GM12878 (cell line): ENCODE measurements around the gene TPK1. TPM values are rescaled to one million over a fixed set of nuclear protein-coding genes. Genes with fewer than 3 reads are reported as not detected.

Experiments
- ATAC-seq: fragments of 200-7000 bp; cut with Tn5 transposase; 3 replicates; pipeline ENCODE4 v1.9.1; 2020; ENCODE audit warnings: mild to moderate bottlenecking, moderate library complexity
- BruUV-seq: library from RNA; stranded (reverse); fragments of 400-500 nt; replicated peaks from 2 replicates; lab custom pipeline; 2021; lab: Mats Ljungman, UMichigan
- CTCF ChIA-PET: fragments of 300-600 bp; sonication (Branson Sonifier 250); formaldehyde crosslinking; extraction: SDS; loops from one replicate; lab custom pipeline; 2021; ENCODE audit warnings: inconsistent platforms; lab: Yijun Ruan, JAX
- POLR2A ChIA-PET: fragments of 350-600 bp; formaldehyde crosslinking; extraction: SDS; loops from one replicate; lab custom pipeline; 2021; ENCODE audit warnings: inconsistent platforms; lab: Charles Lee
- RAD21 ChIA-PET: fragments of 300-600 bp; sonication (Branson Sonifier 250); formaldehyde crosslinking; loops from one replicate; lab custom pipeline; 2023; ENCODE audit warnings: antibody characterized with exemption; ENCODE audit not compliant: unreplicated experiment; lab: Charles Lee
- SMC1A ChIA-PET: fragments of 300-600 bp; sonication (Branson Sonifier 250); formaldehyde crosslinking; loops from one replicate; lab custom pipeline; 2023; ENCODE audit not compliant: unreplicated experiment, uncharacterized antibody; lab: Charles Lee
- DNase-seq: peaks from one replicate; pipeline ENCODE4 v3.0.0-alpha.2; 2011; ENCODE audit warnings: low read depth, low spot score
- FAIRE-seq: peaks from 3 replicates; lab custom pipeline; 2011; peaks lifted over from hg19 to GRCh38; lab: Jason Lieb, UNC
- H2AFZ ChIP-seq: 2 replicates; pipeline ENCODE4 v1.6.0; 2011; ENCODE audit warnings: low read depth, low read length, control low read depth; ENCODE audit not compliant: control insufficient read depth
- H3K27ac ChIP-seq: 2 replicates; pipeline ENCODE4 v1.5.1; 2011; ENCODE audit warnings: control low read depth; ENCODE audit not compliant: control insufficient read depth, insufficient read depth
- H3K27me3 ChIP-seq, 2 experiments: replicated peaks in 1 of 2; 2 replicates each; pipeline versions ENCODE4 v1.6.0 to v1.6.1; 2011; ENCODE audit warnings: low read length in 1 of 2; ENCODE audit not compliant: control insufficient read depth in 2 of 2, insufficient read depth in 2 of 2
- H3K36me3 ChIP-seq, 2 experiments: 2 replicates each; pipeline ENCODE4 v1.5.1; 2011; ENCODE audit warnings: low read length in 1 of 2; ENCODE audit not compliant: control insufficient read depth in 2 of 2, insufficient read depth in 2 of 2
- H3K4me1 ChIP-seq: 2 replicates; pipeline ENCODE4 v1.6.1; 2011; ENCODE audit warnings: mild to moderate bottlenecking, low read length, moderate library complexity, mixed read lengths; ENCODE audit not compliant: control insufficient read depth, insufficient read depth
- H3K4me2 ChIP-seq: 2 replicates; pipeline ENCODE4 v1.6.0; 2011; ENCODE audit warnings: control low read depth; ENCODE audit not compliant: control insufficient read depth, insufficient read depth
- H3K4me3 ChIP-seq: fragments of 200-600 bp; sonication (generic); 2 replicates; pipeline ENCODE4 v1.5.1; 2016
- H3K79me2 ChIP-seq: 2 replicates; pipeline ENCODE4 v1.6.0; 2011; ENCODE audit warnings: low read length; ENCODE audit not compliant: control insufficient read depth, insufficient read depth
- H3K9ac ChIP-seq: 2 replicates; pipeline ENCODE4 v1.8.0; 2011; ENCODE audit warnings: low read length, control low read depth, mixed read lengths; ENCODE audit not compliant: control insufficient read depth, insufficient read depth
- H3K9me3 ChIP-seq: replicated peaks from 3 replicates; pipeline ENCODE4 v1.5.1; 2011; ENCODE audit warnings: mild to moderate bottlenecking, low read length; ENCODE audit not compliant: control insufficient read depth, insufficient read depth
- H4K20me1 ChIP-seq: 2 replicates; pipeline ENCODE4 v1.6.0; 2011; ENCODE audit not compliant: control insufficient read depth, insufficient read depth
- BRCA1 ChIP-seq: IDR thresholded peaks from 2 replicates; pipeline ENCODE4 v1.6.1; 2011; ENCODE audit warnings: low read depth, low read length, improper control_type of control experiment
- CHD1 ChIP-seq: IDR thresholded peaks from 2 replicates; pipeline ENCODE4 v1.6.1; 2012; ENCODE audit warnings: low read depth, low read length, improper control_type of control experiment
- DPF2 ChIP-seq: fragments of 450-650 bp; IDR thresholded peaks from 2 replicates; pipeline ENCODE4 v1.6.1; 2017; ENCODE audit warnings: mild to moderate bottlenecking
- FOXK2 ChIP-seq: fragments of 450-650 bp; IDR thresholded peaks from 2 replicates; pipeline ENCODE4 v1.6.1; 2017; ENCODE audit warnings: mild to moderate bottlenecking, moderate library complexity
- GABPA ChIP-seq: IDR thresholded peaks from 2 replicates; pipeline ENCODE4 v1.6.1; 2014; ENCODE audit warnings: antibody characterized with exemption, low read depth, mild to moderate bottlenecking, inconsistent platforms
- IKZF2 ChIP-seq, 2 experiments: fragments of 450-650 bp; IDR thresholded peaks; 2 replicates each; pipeline ENCODE4 v1.6.1; 2017; ENCODE audit warnings: mild to moderate bottlenecking in 2 of 2, moderate library complexity in 2 of 2
- KAT2A ChIP-seq: conservative IDR thresholded peaks from 2 replicates; pipeline ENCODE4 v1.6.1; 2011; ENCODE audit warnings: low read depth, low read length; ENCODE audit not compliant: control insufficient read depth
- MYB ChIP-seq: fragments of 150-350 bp; IDR thresholded peaks from 2 replicates; pipeline ENCODE4 v1.6.1; 2014; ENCODE audit warnings: mild to moderate bottlenecking, low read depth, low read length, borderline replicate concordance
- NFIC ChIP-seq: IDR thresholded peaks from 2 replicates; pipeline ENCODE4 v1.6.1; 2012; ENCODE audit warnings: low read depth, mild to moderate bottlenecking, inconsistent platforms, low read length, moderate library complexity
- NFYA ChIP-seq: IDR thresholded peaks from 2 replicates; pipeline ENCODE4 v1.6.1; 2011; ENCODE audit warnings: low read depth, mild to moderate bottlenecking, low read length, improper control_type of control experiment, borderline replicate concordance
- POU2F2 ChIP-seq: IDR thresholded peaks from 3 replicates; pipeline ENCODE4 v1.6.1; 2011; ENCODE audit warnings: low read depth, mild to moderate bottlenecking, low read length, borderline replicate concordance
- RB1 ChIP-seq: fragments of 450-650 bp; formaldehyde crosslinking; IDR thresholded peaks from 2 replicates; pipeline ENCODE4 v1.6.1; 2017; ENCODE audit warnings: mild to moderate bottlenecking, borderline replicate concordance
- RCOR1 ChIP-seq: conservative IDR thresholded peaks from 2 replicates; pipeline ENCODE4 v1.6.1; 2012; ENCODE audit warnings: low read depth, low read length, improper control_type of control experiment
- RFX5 ChIP-seq: IDR thresholded peaks from 2 replicates; pipeline ENCODE4 v1.6.1; 2011; ENCODE audit warnings: low read depth, low read length, improper control_type of control experiment
- RUNX3 ChIP-seq: IDR thresholded peaks from 2 replicates; pipeline ENCODE4 v1.6.1; 2012; ENCODE audit warnings: low read length, inconsistent platforms
- SMAD5 ChIP-seq: IDR thresholded peaks from 2 replicates; pipeline ENCODE4 v1.6.1; 2016; ENCODE audit warnings: antibody characterized with exemption, low read depth
- SMARCA5 ChIP-seq: fragments of 450-650 bp; IDR thresholded peaks from 2 replicates; pipeline ENCODE4 v1.6.1; 2017; ENCODE audit warnings: mild to moderate bottlenecking
- SPI1 ChIP-seq: IDR thresholded peaks from 2 replicates; pipeline ENCODE4 v1.6.1; 2011; ENCODE audit warnings: low read depth, mild to moderate bottlenecking, low read length, moderate library complexity, borderline replicate concordance; ENCODE audit not compliant: insufficient read depth
- SREBF1 ChIP-seq: IDR thresholded peaks from 2 replicates; pipeline ENCODE4 v1.6.1; 2012; ENCODE audit warnings: mild to moderate bottlenecking, low read length
- ZNF207 ChIP-seq: fragments of 450-650 bp; IDR thresholded peaks from 2 replicates; pipeline ENCODE4 v1.6.1; 2014; ENCODE audit warnings: antibody characterized with exemption, mild to moderate bottlenecking, borderline replicate concordance
- ZNF24 ChIP-seq: fragments of 450-650 bp; IDR thresholded peaks from 2 replicates; pipeline ENCODE4 v1.6.1; 2017; ENCODE audit warnings: antibody characterized with exemption, mild to moderate bottlenecking
- WGBS: methylation state at CpG from one replicate; pipeline ENCODE4 v1.1.6; 2016; ENCODE audit warnings: low lambda C conversion rate; ENCODE audit not compliant: insufficient replicate concordance, insufficient coverage; ENCODE audit errors: missing lambda C conversion rate; 5-methylcytosine and 5-hydroxymethylcytosine counted together
- in situ Hi-C: fragments of 300-500 bp; cut with MboI; formaldehyde crosslinking; loops from 9 replicates; pipeline ENCODE4 v1.14.3; 2018; ENCODE audit warnings: mixed read lengths
- intact Hi-C: fragments of 100-400 bp; cut with micrococcal nuclease; formaldehyde crosslinking; loops from one replicate; pipeline ENCODE4 v1.14.2; 2022; ENCODE audit not compliant: unreplicated experiment
- polyA plus RNA-seq, 11 experiments: library from polyadenylated mRNA; depleted of rRNA in 4 of 11; unstranded in 6 of 11; stranded (reverse) in 5 of 11; fragments of >200 nt; fragmentation: Nextera tagmentation in 4 of 11; fragmentation: Illumina TruSeq in 1 of 11; extraction: Ambion mirVana in 4 of 11; extraction: Trizol in 1 of 11; gene quantifications; 1 replicate in 1 of 11; 2 replicates in 10 of 11; pipeline versions ENCODE4 v1.2.1 to v1.2.3, GENCODE V29; 2011 to 2016; ENCODE audit warnings: inconsistent platforms in 2 of 11, missing spikeins in 2 of 11, low read depth in 1 of 11
- total RNA-seq, 4 experiments: library from RNA; depleted of rRNA in 3 of 4; stranded (reverse); fragments of >200 nt in 3 of 4; fragmentation: Illumina TruSeq in 1 of 4; extraction: Trizol in 1 of 4; gene quantifications; 2 replicates each; pipeline versions ENCODE4 v1.2.1 to v1.2.3, GENCODE V29; 2013 to 2021
- TF ChIP-seq, protein P1 (sequence below): IDR thresholded peaks from 2 replicates; pipeline ENCODE4 v1.6.1; 2011; ENCODE audit warnings: low read depth, low read length, improper control_type of control experiment, borderline replicate concordance

The TPK1 gene
- total and polyA plus RNA-seq, 10 of the 15 experiments (the other 5 are each of a cell fraction or from before 2014, with no cell fraction given), result 7.1 to 19.0 (median 9.3) TPM

DNA sequence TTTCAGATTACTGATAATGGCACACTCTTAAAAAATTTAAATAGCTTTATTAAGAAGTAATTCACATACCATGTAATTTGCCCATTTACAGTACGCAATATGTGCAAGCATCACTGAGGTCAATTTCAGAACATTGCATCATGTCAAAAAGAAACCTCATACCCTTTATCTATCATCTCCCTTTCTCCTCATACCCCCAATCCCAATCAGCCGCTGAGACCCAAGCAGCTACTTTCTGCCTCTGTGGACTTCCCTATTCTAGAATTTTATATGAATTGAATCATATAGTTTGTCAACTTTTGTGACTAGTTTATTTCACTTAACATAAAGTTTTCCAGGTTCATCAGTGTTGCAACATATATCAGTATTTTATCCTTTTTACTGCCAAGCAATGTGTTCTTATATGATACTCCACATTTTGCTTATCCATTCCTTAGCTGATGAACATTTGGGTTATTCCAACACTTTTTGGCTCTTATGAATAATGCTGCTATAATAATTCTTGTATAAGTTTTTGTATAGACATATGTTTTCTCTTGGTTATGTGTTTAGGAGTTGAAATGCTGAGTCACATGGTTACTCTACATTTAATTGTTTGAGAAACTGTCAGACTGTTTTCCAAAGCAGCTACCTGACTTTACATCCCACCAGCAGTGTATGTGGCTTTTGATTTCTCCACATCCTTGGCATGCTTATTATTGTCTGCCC is 26.9 kb upstream of the TPK1 start:
- POLR2A ChIA-PET, result interaction anchor here (0.6 kb wide), 1 partner anchor 1425 kb away, joined by 4 read pairs; no protein-coding TSS in a partner anchor

DNA sequence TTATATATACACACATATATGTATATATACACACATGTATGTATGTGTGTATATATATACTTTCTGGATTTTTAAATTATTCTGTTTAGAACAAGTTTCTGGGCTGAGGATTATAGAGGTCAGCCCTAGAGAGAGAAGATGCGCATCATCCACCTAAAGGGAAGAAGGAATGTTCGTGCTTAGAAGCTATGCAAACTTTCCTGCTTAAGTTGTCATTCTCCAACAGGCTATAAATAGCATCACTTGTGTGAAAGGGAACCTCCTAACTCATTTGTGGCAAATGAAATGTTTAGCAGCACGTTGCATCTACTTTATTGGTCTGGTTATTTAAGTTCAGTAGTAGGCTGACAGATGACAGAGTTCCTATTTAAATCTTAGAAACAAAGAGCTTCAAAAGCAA is 23.9 kb upstream of the TPK1 start:
- 47% methylated on average over 3 of the region's 3 CpGs for WGBS
- intact Hi-C loops, result loop anchor here (5.0 kb wide), 1 partner anchor 1233 kb away; no protein-coding TSS in a partner anchor
- DNase-seq, result no peak

More for the DNA sequence above, 26.9 kb upstream of the TPK1 start:
- DNase-seq (no peak), ATAC-seq (no peak)
- Histone ChIP-seq H4K20me1 (no peaks in the 10 kb centered on the region), H3K4me3 (no peak overlapping the region)
- TF ChIP-seq FOXK2 (no peak), IKZF2 (IDR thresholded peaks at IDR 0.05) (no peak), NFYA (no peak), CHD1 (no peak), NFIC (no peak), GABPA (no peak), SMARCA5 (no peak), DPF2 (no peak), RCOR1 (no peak), BRCA1 (no peak), RUNX3 (no peak), SPI1 (no peak), RFX5 (no peak)
- TF ChIP-seq, all 136 proteins: peak for 0
- BruUV-seq, result no TSS peak
- H3K36me3 ChIP-seq, result no peaks in the 10 kb centered on the region
- no peaks in the 10 kb centered on the region for H3K79me2 ChIP-seq
- H3K27ac ChIP-seq, result no peak overlapping the region
- in situ Hi-C loops (no loop called here), intact Hi-C loops (no loop called here)
- no peak overlapping the region for H3K4me2 ChIP-seq
- H2AFZ ChIP-seq, result no peak overlapping the region
- RAD21 ChIA-PET, result no interaction called here
- no peak overlapping the region for H3K9ac ChIP-seq
- no peaks in the 10 kb centered on the region for H3K27me3 ChIP-seq
- 90% methylated on average over 2 of the region's 2 CpGs for WGBS
- CTCF ChIA-PET, result interaction anchor here (1.2 kb wide), 1 partner anchor 7 kb away, joined by 4 read pairs; no protein-coding TSS in a partner anchor
- H3K9me3 ChIP-seq, result no peaks in the 10 kb centered on the region
- SMC1A ChIA-PET, result interaction anchor here (0.6 to 1.5 kb wide), 7 partner anchors 41 to 333 kb away, joined by 3 to 4 read pairs (median 3); no protein-coding TSS in a partner anchor
- no peak for FAIRE-seq
- H3K4me1 ChIP-seq, result no peaks in the 10 kb centered on the region

More for the DNA sequence above, 23.9 kb upstream of the TPK1 start:
- H3K36me3 ChIP-seq, result no peaks in the 10 kb centered on the region
- H4K20me1 ChIP-seq, result no peaks in the 10 kb centered on the region
- TF ChIP-seq FOXK2 (no peak), MYB (no peak), ZNF207 (no peak), SMAD5 (no peak), POU2F2 (no peak), KAT2A (no peak), SREBF1 (no peak), RB1 (no peak), ZNF24 (no peak)
- TF ChIP-seq, protein P1, sequence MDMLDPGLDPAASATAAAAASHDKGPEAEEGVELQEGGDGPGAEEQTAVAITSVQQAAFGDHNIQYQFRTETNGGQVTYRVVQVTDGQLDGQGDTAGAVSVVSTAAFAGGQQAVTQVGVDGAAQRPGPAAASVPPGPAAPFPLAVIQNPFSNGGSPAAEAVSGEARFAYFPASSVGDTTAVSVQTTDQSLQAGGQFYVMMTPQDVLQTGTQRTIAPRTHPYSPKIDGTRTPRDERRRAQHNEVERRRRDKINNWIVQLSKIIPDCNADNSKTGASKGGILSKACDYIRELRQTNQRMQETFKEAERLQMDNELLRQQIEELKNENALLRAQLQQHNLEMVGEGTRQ, result no peak
- ChIA-PET SMC1A (interaction anchor here (0.6 kb wide), 1 partner anchor 12 kb away, joined by 3 read pairs; no protein-coding TSS in a partner anchor), POLR2A (interaction anchor here (0.6 kb wide), 1 partner anchor 9 kb away, joined by 3 read pairs; no protein-coding TSS in a partner anchor), CTCF (interaction anchor here (1.4 kb wide), 1 partner anchor 1230 kb away, joined by 3 read pairs; no protein-coding TSS in a partner anchor), RAD21 (no interaction called here)
- BruUV-seq, result no TSS peak
- in situ Hi-C loops, result no loop called here
- H3K27me3 ChIP-seq, result no peaks in the 10 kb centered on the region
- H3K4me3 ChIP-seq, result no peak overlapping the region
- no peak overlapping the region for H3K9ac ChIP-seq
- FAIRE-seq, result no peak
- H3K4me1 ChIP-seq, result no peaks in the 10 kb centered on the region
- H3K4me2 ChIP-seq, result no peak overlapping the region
- no peak overlapping the region for H3K27ac ChIP-seq
- H3K79me2 ChIP-seq, result no peaks in the 10 kb centered on the region
- no peak overlapping the region for H2AFZ ChIP-seq
- no peaks in the 10 kb centered on the region for H3K9me3 ChIP-seq
- no peak for ATAC-seq
